ENCODE data around the gene KIR2DL4. TPM values are rescaled to one million over a fixed set of nuclear protein-coding genes. Genes with fewer than 3 reads are reported as not detected.
"Not testable (repeated sequence)": the region's sequence is repeated elsewhere in the genome, so short reads cannot be mapped to it uniquely, and the experiment has no call there.

KIR2DL4 gene
- total RNA-seq, 2 experiments from 2014 or later = not detected

- CTCF ChIA-PET (ENCODE audit: unreplicated experiment) = no interaction called here
- H2AFZ ChIP-seq (ENCODE audit: low read length) = no peak overlapping the region
- POLR2A ChIA-PET = no interaction called here
- H3K36me3 ChIP-seq (ENCODE audit: insufficient read depth, low read length) = no peaks in the 10 kb centered on the region
- no peaks in the 10 kb centered on the region for H3K79me2 ChIP-seq (ENCODE audit: insufficient read depth, low read depth, low read length)
- H3K4me2 ChIP-seq (ENCODE audit: low read length) = no peak overlapping the region
- no peaks in the 10 kb centered on the region for H3K9me3 ChIP-seq (ENCODE audit: low read length)
- intact Hi-C loops (cut with micrococcal nuclease; ENCODE audit: unreplicated experiment) = no loop called here
- TF ChIP-seq, protein P1, sequence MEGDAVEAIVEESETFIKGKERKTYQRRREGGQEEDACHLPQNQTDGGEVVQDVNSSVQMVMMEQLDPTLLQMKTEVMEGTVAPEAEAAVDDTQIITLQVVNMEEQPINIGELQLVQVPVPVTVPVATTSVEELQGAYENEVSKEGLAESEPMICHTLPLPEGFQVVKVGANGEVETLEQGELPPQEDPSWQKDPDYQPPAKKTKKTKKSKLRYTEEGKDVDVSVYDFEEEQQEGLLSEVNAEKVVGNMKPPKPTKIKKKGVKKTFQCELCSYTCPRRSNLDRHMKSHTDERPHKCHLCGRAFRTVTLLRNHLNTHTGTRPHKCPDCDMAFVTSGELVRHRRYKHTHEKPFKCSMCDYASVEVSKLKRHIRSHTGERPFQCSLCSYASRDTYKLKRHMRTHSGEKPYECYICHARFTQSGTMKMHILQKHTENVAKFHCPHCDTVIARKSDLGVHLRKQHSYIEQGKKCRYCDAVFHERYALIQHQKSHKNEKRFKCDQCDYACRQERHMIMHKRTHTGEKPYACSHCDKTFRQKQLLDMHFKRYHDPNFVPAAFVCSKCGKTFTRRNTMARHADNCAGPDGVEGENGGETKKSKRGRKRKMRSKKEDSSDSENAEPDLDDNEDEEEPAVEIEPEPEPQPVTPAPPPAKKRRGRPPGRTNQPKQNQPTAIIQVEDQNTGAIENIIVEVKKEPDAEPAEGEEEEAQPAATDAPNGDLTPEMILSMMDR (conservative IDR thresholded peaks at IDR 0.05; ENCODE audit: low read length) = no peak
- TF ChIP-seq EZH2phosphoT487 (IDR thresholded peaks at IDR 0.05; ENCODE audit: borderline replicate concordance, low read depth, low read length) = no peak
- H3K4me3 ChIP-seq (ENCODE audit: low read depth, low read length, poor library complexity, severe bottlenecking) = no peak overlapping the region
- H3K4me1 ChIP-seq (ENCODE audit: insufficient read depth, low read length, poor library complexity, severe bottlenecking) = no peaks in the 10 kb centered on the region
- no peaks in the 10 kb centered on the region for H3K9me2 ChIP-seq (ENCODE audit: insufficient read depth, low read length)
- H4K20me1 ChIP-seq (ENCODE audit: insufficient read depth, low read length) = no peaks in the 10 kb centered on the region
- no peak overlapping the region for H3K27ac ChIP-seq (ENCODE audit: low read depth, low read length, poor library complexity, severe bottlenecking)
- no peak for DNase-seq (ENCODE audit: low spot score)
- no TSS peak for BruUV-seq (replicated peaks)
Measured at GRCh38 chr19:54850930-54851329, 47.5 kb downstream of the KIR2DL4 start.

DNA sequence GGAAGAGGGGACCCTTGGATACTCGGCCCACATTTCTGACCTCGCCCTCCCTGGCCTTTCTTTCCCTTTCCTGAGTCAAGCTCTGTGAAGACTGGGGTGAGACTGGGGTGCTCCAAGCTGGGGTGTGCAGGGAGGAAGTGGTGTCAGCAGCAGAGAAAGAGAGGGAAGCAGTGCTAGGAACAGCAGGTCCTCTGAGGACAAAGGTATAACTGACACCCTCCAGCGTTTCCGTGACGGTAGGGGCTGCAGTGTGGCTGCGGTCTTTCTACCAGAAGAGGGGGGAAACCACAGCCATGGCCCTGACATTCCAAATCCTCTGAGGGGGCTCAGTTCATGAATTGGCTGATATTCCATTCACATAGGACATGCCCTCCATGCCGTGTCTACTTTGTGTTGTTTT, 47.9 kb downstream of the KIR2DL4 start:
- BruUV-seq (replicated peaks) = no TSS peak
- no peak overlapping the region for H3K4me2 ChIP-seq (ENCODE audit: low read length)
- no peak overlapping the region for H3K27ac ChIP-seq (ENCODE audit: low read depth, low read length, poor library complexity, severe bottlenecking)
- H2AFZ ChIP-seq (ENCODE audit: low read length) = no peak overlapping the region
- H3K4me1 ChIP-seq (ENCODE audit: insufficient read depth, low read length, poor library complexity, severe bottlenecking) = no peaks in the 10 kb centered on the region
- no peak overlapping the region for H3K4me3 ChIP-seq (ENCODE audit: low read depth, low read length, poor library complexity, severe bottlenecking)
- CTCF ChIA-PET (ENCODE audit: unreplicated experiment) = no interaction called here
- intact Hi-C loops (cut with micrococcal nuclease; ENCODE audit: unreplicated experiment) = no loop called here
- TF ChIP-seq, protein P1 (conservative IDR thresholded peaks at IDR 0.05; ENCODE audit: low read length) = no peak
- no peak for TF ChIP-seq EZH2phosphoT487 (IDR thresholded peaks at IDR 0.05; ENCODE audit: borderline replicate concordance, low read depth, low read length)
- H3K9me3 ChIP-seq (ENCODE audit: low read length) = no peaks in the 10 kb centered on the region
- POLR2A ChIA-PET = no interaction called here
- DNase-seq (ENCODE audit: low spot score) = no peak
- H3K9me2 ChIP-seq (ENCODE audit: insufficient read depth, low read length) = no peaks in the 10 kb centered on the region
- H4K20me1 ChIP-seq (ENCODE audit: insufficient read depth, low read length) = no peaks in the 10 kb centered on the region
- no peaks in the 10 kb centered on the region for H3K36me3 ChIP-seq (ENCODE audit: insufficient read depth, low read length)
- no peaks in the 10 kb centered on the region for H3K79me2 ChIP-seq (ENCODE audit: insufficient read depth, low read depth, low read length)

DNA sequence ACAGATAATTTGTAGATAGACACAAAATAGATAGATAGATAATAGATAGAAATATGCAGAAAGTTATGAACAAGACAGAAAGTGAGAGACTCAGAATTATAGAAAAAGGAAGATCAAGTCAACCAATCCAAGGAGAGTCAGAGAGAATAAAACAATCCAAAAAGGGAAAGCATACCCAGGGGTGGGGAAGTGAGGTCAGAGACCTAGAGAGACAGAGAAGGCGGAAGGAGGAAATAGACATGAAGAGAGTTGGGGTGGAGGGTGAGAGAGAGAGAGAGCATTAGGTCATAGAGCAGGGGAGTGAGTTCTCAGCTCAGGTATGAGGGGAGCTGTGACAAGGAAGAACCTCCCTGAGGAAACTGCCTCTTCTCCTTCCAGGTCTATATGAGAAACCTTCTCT, 51.8 kb downstream of the KIR2DL4 start:
- H3K79me2 ChIP-seq (ENCODE audit: insufficient read depth, low read depth, low read length); H4K20me1 ChIP-seq (ENCODE audit: insufficient read depth, low read length); BruUV-seq (replicated peaks); H3K4me2 ChIP-seq (ENCODE audit: low read length); H3K4me3 ChIP-seq (ENCODE audit: low read depth, low read length, poor library complexity, severe bottlenecking); intact Hi-C loops (cut with micrococcal nuclease; ENCODE audit: unreplicated experiment); DNase-seq (ENCODE audit: low spot score); H3K36me3 ChIP-seq (ENCODE audit: insufficient read depth, low read length); H3K4me1 ChIP-seq (ENCODE audit: insufficient read depth, low read length, poor library complexity, severe bottlenecking); CTCF ChIA-PET (ENCODE audit: unreplicated experiment); H3K9me3 ChIP-seq (ENCODE audit: low read length); POLR2A ChIA-PET; H3K27ac ChIP-seq (ENCODE audit: low read depth, low read length, poor library complexity, severe bottlenecking); H2AFZ ChIP-seq (ENCODE audit: low read length); H3K9me2 ChIP-seq (ENCODE audit: insufficient read depth, low read length): not testable (repeated sequence)

DNA sequence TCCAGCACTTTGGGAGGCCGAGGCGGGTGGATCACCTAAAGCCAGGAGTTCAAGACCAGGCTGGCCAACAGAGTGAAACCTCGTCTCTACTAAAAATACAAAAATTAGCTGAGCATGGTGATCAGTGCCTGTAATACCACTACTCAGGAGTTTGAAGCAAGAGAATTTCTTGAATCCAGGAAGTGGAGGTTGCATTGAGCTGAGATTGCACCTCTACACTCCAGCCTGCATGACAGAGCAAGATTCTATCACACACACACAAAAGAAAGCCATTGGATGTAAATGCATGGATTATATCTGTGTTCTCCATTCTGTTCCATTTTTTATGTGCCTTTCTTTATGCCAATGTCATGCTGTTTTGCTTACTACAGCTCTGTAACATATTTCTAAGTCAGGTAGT, 55.1 kb downstream of the KIR2DL4 start:
- H3K36me3 ChIP-seq (ENCODE audit: insufficient read depth, low read length); DNase-seq (ENCODE audit: low spot score); CTCF ChIA-PET (ENCODE audit: unreplicated experiment); H3K27ac ChIP-seq (ENCODE audit: low read depth, low read length, poor library complexity, severe bottlenecking); POLR2A ChIA-PET; H3K9me2 ChIP-seq (ENCODE audit: insufficient read depth, low read length); BruUV-seq (replicated peaks); H3K4me1 ChIP-seq (ENCODE audit: insufficient read depth, low read length, poor library complexity, severe bottlenecking); H2AFZ ChIP-seq (ENCODE audit: low read length); H3K79me2 ChIP-seq (ENCODE audit: insufficient read depth, low read depth, low read length); H3K4me2 ChIP-seq (ENCODE audit: low read length); intact Hi-C loops (cut with micrococcal nuclease; ENCODE audit: unreplicated experiment); H3K9me3 ChIP-seq (ENCODE audit: low read length); H4K20me1 ChIP-seq (ENCODE audit: insufficient read depth, low read length); H3K4me3 ChIP-seq (ENCODE audit: low read depth, low read length, poor library complexity, severe bottlenecking): not testable (repeated sequence)

GRCh38 chr19:54859421-54859820, 56.0 kb downstream of the KIR2DL4 start:
- H4K20me1 ChIP-seq (ENCODE audit: insufficient read depth, low read length); BruUV-seq (replicated peaks); POLR2A ChIA-PET; H3K4me1 ChIP-seq (ENCODE audit: insufficient read depth, low read length, poor library complexity, severe bottlenecking); intact Hi-C loops (cut with micrococcal nuclease; ENCODE audit: unreplicated experiment); H3K9me2 ChIP-seq (ENCODE audit: insufficient read depth, low read length); H3K9me3 ChIP-seq (ENCODE audit: low read length); CTCF ChIA-PET (ENCODE audit: unreplicated experiment); H3K4me3 ChIP-seq (ENCODE audit: low read depth, low read length, poor library complexity, severe bottlenecking); DNase-seq (ENCODE audit: low spot score); H3K79me2 ChIP-seq (ENCODE audit: insufficient read depth, low read depth, low read length); H3K36me3 ChIP-seq (ENCODE audit: insufficient read depth, low read length); H3K4me2 ChIP-seq (ENCODE audit: low read length); H2AFZ ChIP-seq (ENCODE audit: low read length); H3K27ac ChIP-seq (ENCODE audit: low read depth, low read length, poor library complexity, severe bottlenecking): not testable (repeated sequence)

Data from OCI-LY7 (cell line).